Muscle of leg (tissue), 11 donors: Measurements from ENCODE around the gene BAD. TPM values are rescaled to one million over a fixed set of nuclear protein-coding genes. Genes with fewer than 3 reads are reported as not detected.

Experiments
- DNase-seq: peaks from one replicate; pipeline ENCODE4 v3.0.0; 2013
- H3K27ac ChIP-seq: one replicate; pipeline ENCODE4 v1.5.1; 2013; ENCODE audit warnings: mild to moderate bottlenecking, low read length, control low read depth
- H3K27me3 ChIP-seq: one replicate; pipeline ENCODE4 v1.6.1; 2013; ENCODE audit warnings: low read length; ENCODE audit not compliant: control insufficient read depth, insufficient read depth
- H3K36me3 ChIP-seq: one replicate; pipeline ENCODE4 v1.6.1; 2013; ENCODE audit warnings: low read length; ENCODE audit not compliant: control insufficient read depth, insufficient read depth
- H3K4me1 ChIP-seq: one replicate; pipeline ENCODE4 v1.6.1; 2013; ENCODE audit warnings: low read length; ENCODE audit not compliant: control insufficient read depth, insufficient read depth
- H3K4me3 ChIP-seq: one replicate; pipeline ENCODE4 v1.5.1; 2013; ENCODE audit warnings: low read length, control low read depth
- H3K9me3 ChIP-seq: replicated peaks from 2 replicates; pipeline ENCODE4 v1.6.1; 2013; ENCODE audit warnings: low read depth, low read length; ENCODE audit not compliant: control insufficient read depth
- whole genome bisulfite sequencing: methylation state at CpG from one replicate; pipeline ENCODE4 v1.1.5; 2013; ENCODE audit warnings: missing lambda C conversion rate; ENCODE audit not compliant: insufficient coverage; 5-methylcytosine and 5-hydroxymethylcytosine counted together
- polyA plus RNA-seq, 8 donors: library from polyadenylated mRNA; unstranded; fragments of 120-200 nt; gene quantifications; one replicate each; pipeline versions ENCODE4 v1.2.1 to v1.2.3, GENCODE V29; 2013; ENCODE audit warnings: inconsistent platforms in 1 of 8, low replicate concordance in 1 of 8; ENCODE audit not compliant: insufficient read length in 8 of 8, insufficient read depth in 1 of 8
- total RNA-seq: library from RNA; stranded (reverse); fragments of 120-200 nt; gene quantifications from one replicate; pipeline ENCODE4 v1.2.4, GENCODE V29; 2013

Gene BAD
- total and polyA plus RNA-seq, 9 donors: 28.0 to 52.2 (median 35.3) TPM

GRCh38 chr11:64244966-64245365, 39.5 kb downstream of the BAD start:
- Histone ChIP-seq H3K27ac (peak overlapping the region; percentile 94), H3K36me3 (peaks cover 24% of the 10 kb centered on the region), H3K27me3 (no peaks in the 10 kb centered on the region), H3K9me3 (no peaks in the 10 kb centered on the region), H3K4me3 (peak overlapping the region; percentile 78), H3K4me1 (peaks cover 67% of the 10 kb centered on the region)
- no peak for DNase-seq
- 43% methylated on average over 1 of the region's 6 CpGs for WGBS

GRCh38 chr11:64244107-64244506, 40.4 kb downstream of the BAD start:
- Histone ChIP-seq H3K4me3 (no peak overlapping the region), H3K4me1 (peaks cover 67% of the 10 kb centered on the region), H3K36me3 (peaks cover 28% of the 10 kb centered on the region), H3K27ac (no peak overlapping the region), H3K27me3 (no peaks in the 10 kb centered on the region), H3K9me3 (no peaks in the 10 kb centered on the region)
- DNase-seq: no peak
- WGBS: 58% methylated on average over 2 of the region's 5 CpGs

GRCh38 chr11:64243236-64243854, 41.1 kb downstream of the BAD start:
- Histone ChIP-seq H3K27me3 (no peaks in the 10 kb centered on the region), H3K27ac (no peak overlapping the region)

GRCh38 chr11:64241491-64242374, 42.7 kb downstream of the BAD start:
- Histone ChIP-seq H3K27ac (peak overlapping the region; percentile 100), H3K27me3 (no peaks in the 10 kb centered on the region), H3K4me3 (peak overlapping the region; percentile 86), H3K4me1 (peaks cover 65% of the 10 kb centered on the region), H3K9me3 (no peaks in the 10 kb centered on the region), H3K36me3 (peaks cover 47% of the 10 kb centered on the region)
- WGBS: under 1% methylated on average over 53 of the region's 63 CpGs
- DNase-seq: peak; percentile 80

More at GRCh38 chr11:64243236-64243854, 41.1 kb downstream of the BAD start:
- peaks cover 70% of the 10 kb centered on the region for H3K4me1 ChIP-seq
- H3K9me3 ChIP-seq: no peaks in the 10 kb centered on the region
- H3K36me3 ChIP-seq: peaks cover 35% of the 10 kb centered on the region
- DNase-seq: no peak
- no peak overlapping the region for H3K4me3 ChIP-seq
- 89% methylated on average over 4 of the region's 8 CpGs for WGBS

GRCh38 chr11:64241241-64241490, 43.3 kb downstream of the BAD start:
- Histone ChIP-seq H3K27me3 (no peaks in the 10 kb centered on the region), H3K27ac (peak overlapping the region; percentile 100), H3K9me3 (no peaks in the 10 kb centered on the region), H3K4me3 (peak overlapping the region; percentile 86), H3K4me1 (peaks cover 65% of the 10 kb centered on the region), H3K36me3 (peaks cover 49% of the 10 kb centered on the region)
- WGBS: 2% methylated on average over 18 of the region's 24 CpGs
- peak; percentile 99 for DNase-seq

- H3K9me3 ChIP-seq: no peaks in the 10 kb centered on the region
- DNase-seq: peak; percentile 99
- peaks cover 64% of the 10 kb centered on the region for H3K4me1 ChIP-seq
- under 1% methylated on average over 55 of the region's 58 CpGs for WGBS
- H3K36me3 ChIP-seq: peaks cover 53% of the 10 kb centered on the region
- no peaks in the 10 kb centered on the region for H3K27me3 ChIP-seq
- peak within 1 kb of the TSS; percentile 86 for H3K4me3 ChIP-seq
- H3K27ac ChIP-seq: peak within 1 kb of the TSS; percentile 100
Measured at GRCh38 chr11:64240435-64241240, 43.8 kb downstream of the BAD start, which contains the start of gene FKBP2. Gene FKBP2, plus strand, starts transcription at chr11:64241095. Its CDS starts 1,293 bp downstream, at chr11:64242388.

GRCh38 chr11:64239662-64240434, 44.6 kb downstream of the BAD start:
- peak overlapping the region; percentile 86 for H3K4me3 ChIP-seq

GRCh38 chr11:64238999-64239398, 45.5 kb downstream of the BAD start:
- Histone ChIP-seq H3K4me3 (no peak overlapping the region), H3K4me1 (peaks cover 56% of the 10 kb centered on the region), H3K27ac (peak overlapping the region; percentile 62), H3K27me3 (no peaks in the 10 kb centered on the region), H3K9me3 (no peaks in the 10 kb centered on the region), H3K36me3 (peaks cover 43% of the 10 kb centered on the region)
- WGBS: 85% methylated on average over 3 of the region's 5 CpGs
- DNase-seq: no peak

More at GRCh38 chr11:64239662-64240434, 44.6 kb downstream of the BAD start:
- Histone ChIP-seq H3K9me3 (no peaks in the 10 kb centered on the region), H3K4me1 (peaks cover 63% of the 10 kb centered on the region), H3K27ac (peak overlapping the region; percentile 100), H3K27me3 (no peaks in the 10 kb centered on the region), H3K36me3 (peaks cover 49% of the 10 kb centered on the region)
- peak; percentile 74 for DNase-seq
- 85% methylated on average over 8 of the region's 11 CpGs for WGBS

GRCh38 chr11:64238076-64238475, 46.4 kb downstream of the BAD start:
- H3K36me3 ChIP-seq: peaks cover 34% of the 10 kb centered on the region
- H3K27me3 ChIP-seq: no peaks in the 10 kb centered on the region
- H3K4me1 ChIP-seq: peaks cover 55% of the 10 kb centered on the region
- H3K9me3 ChIP-seq: no peaks in the 10 kb centered on the region
- no peak overlapping the region for H3K4me3 ChIP-seq
- whole genome bisulfite sequencing: 93% methylated on average over 8 of the region's 9 CpGs
- DNase-seq: peak; percentile 21
- H3K27ac ChIP-seq: no peak overlapping the region
